ENCODE results near the gene TULP4. TPM values are rescaled to one million over a fixed set of nuclear protein-coding genes. Genes with fewer than 3 reads are reported as not detected.

The TULP4 gene
- total and polyA plus RNA-seq, 2 donors (not counting 1 experiment from before 2014, with no cell fraction given) = 16.8 to 88.2 TPM

DNA sequence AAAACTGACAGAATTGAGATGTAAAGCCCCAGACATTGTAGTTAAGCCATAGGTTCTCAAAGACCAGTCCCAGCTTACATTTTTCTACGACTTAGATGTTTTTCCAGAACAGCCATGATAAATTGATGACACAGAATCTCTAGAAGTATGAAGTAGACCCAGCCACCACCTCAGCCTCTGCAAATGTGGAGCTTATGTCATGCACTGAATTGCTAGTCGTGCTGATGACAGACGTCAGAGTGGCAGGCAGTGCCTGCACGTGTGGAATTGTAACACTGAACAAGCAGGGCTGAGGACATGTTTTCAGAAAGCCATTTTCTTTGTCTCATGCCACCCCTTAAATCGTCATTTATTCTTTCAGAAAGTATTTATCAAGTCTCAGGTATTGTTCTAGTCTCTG lies 175.2 kb downstream of the TULP4 start:
- Histone ChIP-seq H3K4me3 (replicated peaks in 1 of 4; ENCODE audit: control extremely low read depth in 1 of 4, insufficient read depth in 1 of 4, low read depth in 3 of 4, low read length in 4 of 4) (no peak overlapping the region), H3K9ac (ENCODE audit: insufficient read depth, low read length) (no peak overlapping the region), H2AFZ (ENCODE audit: low read length) (no peak overlapping the region), H3K4me2 (ENCODE audit: extremely low read depth, insufficient read depth, low read length) (no peak overlapping the region), H3K27ac (ENCODE audit: insufficient read depth, low read length) (peak overlapping the region; percentile 81), H3K4me1 (ENCODE audit: control insufficient read depth, extremely low read depth, insufficient read depth, low read length) (peaks cover 9% of the 10 kb centered on the region), H3K27me3 (ENCODE audit: control insufficient read depth, insufficient read depth, low read length) (no peaks in the 10 kb centered on the region), H4K20me1 (ENCODE audit: control insufficient read depth, extremely low read depth, insufficient read depth, low read length) (no peaks in the 10 kb centered on the region), H3K9me3 (ENCODE audit: control insufficient read depth, insufficient read depth, low read depth, low read length) (no peaks in the 10 kb centered on the region), H3K79me2 (ENCODE audit: control insufficient read depth, insufficient read depth, low read length) (no peaks in the 10 kb centered on the region), H3K36me3 (ENCODE audit: control insufficient read depth, insufficient read depth, low read length) (peaks cover 2% of the 10 kb centered on the region)
- TF ChIP-seq, protein P1, sequence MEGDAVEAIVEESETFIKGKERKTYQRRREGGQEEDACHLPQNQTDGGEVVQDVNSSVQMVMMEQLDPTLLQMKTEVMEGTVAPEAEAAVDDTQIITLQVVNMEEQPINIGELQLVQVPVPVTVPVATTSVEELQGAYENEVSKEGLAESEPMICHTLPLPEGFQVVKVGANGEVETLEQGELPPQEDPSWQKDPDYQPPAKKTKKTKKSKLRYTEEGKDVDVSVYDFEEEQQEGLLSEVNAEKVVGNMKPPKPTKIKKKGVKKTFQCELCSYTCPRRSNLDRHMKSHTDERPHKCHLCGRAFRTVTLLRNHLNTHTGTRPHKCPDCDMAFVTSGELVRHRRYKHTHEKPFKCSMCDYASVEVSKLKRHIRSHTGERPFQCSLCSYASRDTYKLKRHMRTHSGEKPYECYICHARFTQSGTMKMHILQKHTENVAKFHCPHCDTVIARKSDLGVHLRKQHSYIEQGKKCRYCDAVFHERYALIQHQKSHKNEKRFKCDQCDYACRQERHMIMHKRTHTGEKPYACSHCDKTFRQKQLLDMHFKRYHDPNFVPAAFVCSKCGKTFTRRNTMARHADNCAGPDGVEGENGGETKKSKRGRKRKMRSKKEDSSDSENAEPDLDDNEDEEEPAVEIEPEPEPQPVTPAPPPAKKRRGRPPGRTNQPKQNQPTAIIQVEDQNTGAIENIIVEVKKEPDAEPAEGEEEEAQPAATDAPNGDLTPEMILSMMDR (conservative IDR thresholded peaks at IDR 0.05 in 1 of 2, IDR thresholded peaks at IDR 0.05 in 1 of 2; ENCODE audit: low read depth in 1 of 2, low read length in 2 of 2) = no peak
- no peak for TF ChIP-seq EZH2 (IDR thresholded peaks at IDR 0.05; ENCODE audit: low read length, missing control alignments)
- peak in 1 of 2 donors; percentile 66 for DNase-seq (ENCODE audit: low read depth in 2 of 2)

DNA sequence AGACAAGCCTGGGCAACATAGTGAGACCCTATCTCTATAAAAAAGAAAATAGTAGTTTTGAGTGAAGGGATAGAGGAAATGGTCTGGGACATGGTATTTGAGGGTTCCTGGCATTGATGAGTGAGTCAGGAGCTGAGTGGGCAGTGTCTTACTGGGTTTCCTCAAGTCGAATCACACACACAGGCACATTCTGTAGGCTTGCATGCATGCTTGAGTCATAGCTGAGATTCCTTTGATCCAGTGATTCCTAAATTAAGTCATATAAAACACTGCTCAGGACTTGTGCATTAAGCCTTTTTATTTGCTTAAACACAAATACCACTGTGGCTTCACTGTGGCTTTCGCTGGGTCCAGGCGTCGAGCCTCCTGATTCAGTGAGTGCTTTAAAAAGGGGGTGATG lies 175.8 kb downstream of the TULP4 start:
- Histone ChIP-seq H3K9ac (ENCODE audit: insufficient read depth, low read length) (no peak overlapping the region), H3K27me3 (ENCODE audit: control insufficient read depth, insufficient read depth, low read length) (no peaks in the 10 kb centered on the region), H3K4me3 (replicated peaks in 1 of 4; ENCODE audit: control extremely low read depth in 1 of 4, insufficient read depth in 1 of 4, low read depth in 3 of 4, low read length in 4 of 4) (no peak overlapping the region), H3K9me3 (ENCODE audit: control insufficient read depth, insufficient read depth, low read depth, low read length) (no peaks in the 10 kb centered on the region), H3K27ac (ENCODE audit: insufficient read depth, low read length) (peak overlapping the region; percentile 81), H4K20me1 (ENCODE audit: control insufficient read depth, extremely low read depth, insufficient read depth, low read length) (no peaks in the 10 kb centered on the region), H3K36me3 (ENCODE audit: control insufficient read depth, insufficient read depth, low read length) (no peaks in the 10 kb centered on the region), H3K4me1 (ENCODE audit: control insufficient read depth, extremely low read depth, insufficient read depth, low read length) (peaks cover 9% of the 10 kb centered on the region), H2AFZ (ENCODE audit: low read length) (no peak overlapping the region), H3K79me2 (ENCODE audit: control insufficient read depth, insufficient read depth, low read length) (no peaks in the 10 kb centered on the region), H3K4me2 (ENCODE audit: extremely low read depth, insufficient read depth, low read length) (no peak overlapping the region)
- TF ChIP-seq, protein P1 (conservative IDR thresholded peaks at IDR 0.05 in 1 of 2, IDR thresholded peaks at IDR 0.05 in 1 of 2; ENCODE audit: low read depth in 1 of 2, low read length in 2 of 2) = no peak
- DNase-seq (ENCODE audit: low read depth in 2 of 2) = peak; percentile 90 to 100

DNA sequence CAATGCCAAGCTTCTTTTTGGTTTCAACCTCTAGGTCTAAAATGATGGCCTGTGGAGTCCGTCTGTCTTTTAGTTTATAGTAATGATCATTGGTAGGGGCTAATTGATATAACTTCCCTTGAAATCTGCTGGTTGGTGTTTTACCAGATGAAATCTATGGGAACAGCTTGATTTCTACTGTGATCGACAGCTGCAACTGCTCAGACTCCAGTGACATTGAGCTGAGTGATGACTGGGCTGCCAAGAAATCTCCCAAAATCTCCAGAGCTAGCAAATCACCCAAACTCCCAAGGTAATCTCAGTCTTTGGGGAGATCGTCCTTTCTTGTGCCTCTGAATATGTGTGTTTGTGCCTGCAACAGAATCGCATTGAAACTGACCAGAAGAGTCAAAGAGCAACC lies 177.2 kb downstream of the TULP4 start:
- no peaks in the 10 kb centered on the region for H3K79me2 ChIP-seq (ENCODE audit: control insufficient read depth, insufficient read depth, low read length)
- H3K9me3 ChIP-seq (ENCODE audit: control insufficient read depth, insufficient read depth, low read depth, low read length) = no peaks in the 10 kb centered on the region
- DNase-seq (ENCODE audit: low read depth in 2 of 2) = no peak
- no peak overlapping the region for H3K4me2 ChIP-seq (ENCODE audit: extremely low read depth, insufficient read depth, low read length)
- H3K4me3 ChIP-seq (replicated peaks in 1 of 4; ENCODE audit: control extremely low read depth in 1 of 4, insufficient read depth in 1 of 4, low read depth in 3 of 4, low read length in 4 of 4) = no peak overlapping the region
- no peaks in the 10 kb centered on the region for H3K27me3 ChIP-seq (ENCODE audit: control insufficient read depth, insufficient read depth, low read length)
- no peaks in the 10 kb centered on the region for H4K20me1 ChIP-seq (ENCODE audit: control insufficient read depth, extremely low read depth, insufficient read depth, low read length)
- peaks cover 9% of the 10 kb centered on the region for H3K4me1 ChIP-seq (ENCODE audit: control insufficient read depth, extremely low read depth, insufficient read depth, low read length)
- no peak for TF ChIP-seq EZH2 (IDR thresholded peaks at IDR 0.05; ENCODE audit: low read length, missing control alignments)
- TF ChIP-seq, protein P1 (conservative IDR thresholded peaks at IDR 0.05 in 1 of 2, IDR thresholded peaks at IDR 0.05 in 1 of 2; ENCODE audit: low read depth in 1 of 2, low read length in 2 of 2) = no peak
- H2AFZ ChIP-seq (ENCODE audit: low read length) = no peak overlapping the region
- no peak overlapping the region for H3K27ac ChIP-seq (ENCODE audit: insufficient read depth, low read length)
- H3K9ac ChIP-seq (ENCODE audit: insufficient read depth, low read length) = no peak overlapping the region
- peaks cover 5% of the 10 kb centered on the region for H3K36me3 ChIP-seq (ENCODE audit: control insufficient read depth, insufficient read depth, low read length)

All from fibroblast of lung (primary cell).